Erythroblast (primary cell): Measurements from ENCODE around the gene EPB41.
"Not testable (repeated sequence)": the region's sequence is repeated elsewhere in the genome, so short reads cannot be mapped to it uniquely, and the experiment has no call there.

Source experiments
- DNase-seq, 2 experiments: peaks; one replicate each; lab custom pipeline; 2025; lab: John Stamatoyannopoulos, UW
- GATA1 ChIP-seq: IDR thresholded peaks from 2 replicates; pipeline ENCODE4 v1.6.1; 2011; ENCODE audit warnings: low read depth, mild to moderate bottlenecking, control low read depth, low read length, moderate library complexity
- POLR2A ChIP-seq: IDR thresholded peaks from 2 replicates; pipeline ENCODE4 v1.6.1; 2011; ENCODE audit warnings: mild to moderate bottlenecking, low read length

The EPB41 gene

DNA sequence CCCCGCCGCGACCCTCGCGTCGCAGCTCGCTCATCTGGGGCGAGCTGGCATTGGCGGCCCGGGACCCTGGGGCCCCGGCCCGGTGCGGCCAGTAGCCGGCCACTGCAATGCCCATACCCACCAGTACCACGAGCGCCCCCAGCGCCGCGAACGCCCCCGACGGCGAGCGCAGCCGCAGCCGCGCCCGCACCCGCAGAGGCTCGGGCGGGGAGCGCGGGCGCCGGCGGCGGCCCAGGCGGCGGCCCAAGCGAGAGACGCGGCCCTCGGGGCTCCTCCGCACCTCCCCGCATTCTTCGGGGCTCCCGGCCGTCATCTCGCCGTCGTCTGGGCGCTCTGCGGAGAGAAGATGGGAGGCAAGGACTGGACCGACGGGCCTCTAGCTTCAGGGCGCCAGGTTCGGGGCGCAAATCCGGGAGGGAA lies 207.2 kb downstream of the EPB41 start:
- TF ChIP-seq GATA1 (no peak), POLR2A (no peak)
- DNase-seq: no peak

DNA sequence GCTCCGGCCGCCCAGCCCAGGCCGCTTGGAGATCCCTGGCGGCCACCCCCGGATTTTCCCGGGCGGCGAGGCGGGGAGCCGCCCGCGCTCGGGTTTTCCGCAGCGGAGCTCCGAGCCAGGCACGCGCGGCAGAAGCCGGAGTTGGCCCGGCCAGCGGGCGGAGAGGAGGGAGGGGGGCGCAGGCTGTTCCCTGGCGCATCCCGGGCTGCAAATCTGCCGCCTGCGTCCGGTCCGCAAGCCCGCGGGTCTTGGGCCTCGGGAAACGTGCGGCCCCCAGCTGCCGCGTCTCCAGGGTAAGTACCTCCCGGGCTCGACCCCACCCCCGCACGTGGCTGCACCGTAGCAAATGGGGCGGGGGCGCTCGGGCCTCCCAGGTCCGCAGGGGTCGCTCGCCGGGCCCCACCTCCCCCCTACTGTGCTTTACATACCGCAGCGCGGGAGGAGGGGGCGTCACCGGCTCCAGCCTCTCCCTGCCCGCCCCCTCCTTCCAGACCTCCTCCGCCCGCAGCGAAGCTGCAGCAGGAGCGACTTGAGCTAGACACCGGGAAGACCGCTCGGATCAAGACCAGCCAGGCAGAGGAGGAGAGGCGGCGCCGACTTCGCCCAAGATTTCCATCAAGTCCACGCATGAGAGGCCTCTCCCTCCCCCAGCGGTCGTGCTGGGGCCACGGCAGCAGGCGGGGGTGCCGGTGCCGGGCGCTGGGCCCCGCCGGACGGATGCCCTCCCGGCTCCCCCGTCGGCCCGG lies 207.7 kb downstream of the EPB41 start:
- peak in 1 of 2 experiments; percentile 71 for DNase-seq
- TF ChIP-seq POLR2A (no peak), GATA1 (no peak)

DNA sequence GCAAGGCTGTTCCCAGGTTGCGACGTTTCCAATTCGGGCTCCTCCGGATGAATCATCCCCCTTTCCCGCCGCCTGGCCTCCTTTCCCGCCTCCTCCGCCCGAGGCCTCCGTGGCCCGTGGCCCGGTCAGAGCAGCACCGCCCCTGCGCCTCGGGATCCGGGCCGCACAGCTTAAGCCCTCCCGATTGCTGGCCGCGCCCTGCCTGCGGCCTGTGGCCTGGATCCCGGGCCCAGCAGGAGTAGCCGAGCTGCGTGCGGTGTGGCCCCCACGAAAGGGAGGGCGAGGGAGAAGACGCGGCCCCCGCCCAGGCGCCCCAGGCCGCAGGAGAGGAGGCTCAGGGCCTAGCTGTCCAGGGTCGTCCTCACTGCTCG lies 208.3 kb downstream of the EPB41 start:
- DNase-seq: peak in 1 of 2 experiments; percentile 71
- TF ChIP-seq POLR2A (no peak), GATA1 (no peak)

DNA sequence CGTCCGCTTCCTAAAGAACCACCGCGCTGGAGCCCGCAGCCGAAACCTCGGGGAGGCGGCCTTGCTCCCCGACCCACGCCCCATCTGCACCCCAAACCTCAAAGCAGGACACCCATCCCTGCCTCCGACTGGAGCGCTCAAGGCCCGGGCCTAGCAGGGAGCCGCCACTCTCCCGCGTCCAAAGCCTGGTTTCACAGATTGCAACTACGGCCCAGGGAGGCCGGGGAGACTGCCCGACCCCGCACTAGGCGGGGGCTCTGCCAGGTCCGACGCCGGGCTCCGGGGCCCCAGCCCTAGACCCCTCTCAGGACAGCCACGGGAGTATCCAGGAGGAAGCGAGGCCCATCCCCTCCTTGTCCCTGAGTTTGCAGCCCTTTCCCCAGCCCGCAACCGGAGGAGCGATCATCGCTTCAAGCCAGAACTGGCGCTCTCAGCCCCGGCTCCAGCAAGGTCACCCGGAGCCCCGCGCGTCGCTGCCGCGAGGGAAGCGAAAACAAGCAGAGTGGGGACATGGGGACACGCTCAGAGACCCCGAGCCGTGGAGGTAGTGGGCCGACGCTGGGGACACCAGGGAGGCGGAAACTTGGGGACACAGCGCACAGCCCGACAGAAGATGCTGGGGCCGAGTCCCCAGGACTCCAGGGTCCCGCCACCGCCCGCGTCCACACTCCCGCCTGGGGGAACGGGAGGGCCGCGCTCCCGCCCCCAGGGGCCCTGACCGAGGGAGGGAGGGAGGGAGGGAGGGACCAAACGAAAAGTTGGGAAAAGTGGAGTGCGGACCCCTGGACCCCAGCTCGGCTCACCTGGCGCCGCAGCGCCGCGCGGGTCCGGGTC lies 208.9 kb downstream of the EPB41 start:
- DNase-seq: peak in 1 of 2 experiments; percentile 58
- TF ChIP-seq POLR2A (no peak), GATA1 (no peak)

DNA sequence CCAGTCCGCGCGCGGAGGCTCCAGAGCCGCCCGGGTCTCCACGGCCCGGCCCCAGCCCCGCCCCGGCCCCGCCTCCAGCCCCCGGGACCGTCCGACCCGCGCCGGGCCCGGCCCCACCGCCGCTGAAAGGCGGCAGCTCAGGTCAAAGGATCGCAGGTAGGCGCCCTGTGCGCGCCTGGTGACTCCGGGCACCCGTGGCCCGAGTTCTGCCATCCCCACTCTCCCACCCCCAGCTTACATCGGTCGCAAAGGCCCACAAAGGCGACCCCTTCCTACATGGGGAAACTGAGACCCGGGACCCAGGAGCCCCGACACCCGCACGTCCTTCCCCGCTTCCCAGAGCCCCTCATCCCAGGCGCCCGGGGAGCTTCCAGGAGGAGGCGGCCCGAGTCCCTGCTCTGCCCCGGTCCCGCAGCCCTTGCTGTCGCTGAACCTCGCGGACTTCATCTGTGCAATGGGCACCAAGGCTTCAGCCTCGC lies 209.6 kb downstream of the EPB41 start, which contains the start of gene TMEM200B:
Gene TMEM200B (minus strand): TSS at position 17 of the 479 bp plus-strand sequence. CDS start 2,075 bp downstream, outside the sequence.
- TF ChIP-seq GATA1 (no peak), POLR2A (no peak)
- no peak for DNase-seq

DNA sequence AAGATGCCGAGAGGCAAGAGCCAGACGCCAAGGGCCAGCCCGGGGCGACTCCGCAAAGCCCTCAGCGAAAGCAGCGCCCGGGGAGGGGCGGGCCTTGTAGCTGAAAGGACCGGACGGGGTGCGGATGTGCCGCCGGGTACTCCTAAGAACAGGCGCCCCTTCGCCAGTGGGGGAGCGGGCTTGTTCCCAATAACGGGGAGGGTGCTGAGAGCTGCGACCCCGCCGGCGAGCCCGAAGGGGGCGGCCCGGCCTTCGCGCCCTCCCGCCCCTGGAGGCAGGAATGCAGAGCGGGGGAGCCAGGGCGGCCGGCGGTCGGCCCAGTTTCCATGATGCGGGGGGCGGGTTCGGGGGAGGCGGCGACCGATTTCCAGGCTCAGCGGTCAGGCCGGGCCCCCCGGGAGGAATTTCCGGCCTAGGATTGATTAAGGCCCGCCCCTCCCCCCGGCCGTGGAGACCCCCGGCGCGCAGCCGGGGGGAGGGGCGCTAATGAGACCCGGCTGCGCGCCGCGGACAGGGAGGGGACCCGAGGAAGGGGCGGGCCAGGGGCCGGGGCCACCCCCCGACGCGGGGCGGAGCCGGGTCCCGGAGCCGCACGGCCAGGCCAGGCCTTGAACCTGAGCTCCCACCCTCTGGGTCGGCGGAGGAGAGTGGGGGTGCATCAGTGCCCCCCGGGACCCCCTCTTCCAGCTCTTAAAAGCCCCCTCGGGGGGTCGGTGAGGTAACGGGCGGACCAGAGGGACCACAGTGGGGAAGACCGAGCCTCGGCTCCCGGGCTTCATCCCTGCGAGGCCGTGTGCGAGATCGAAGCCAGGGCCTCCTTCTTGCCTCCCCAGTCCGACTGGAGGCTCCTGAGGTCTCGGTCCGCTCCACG lies 210.2 kb downstream of the EPB41 start:
- TF ChIP-seq POLR2A: no peak
- TF ChIP-seq GATA1: no peak
- DNase-seq: peak in 1 of 2 experiments; percentile 72

DNA sequence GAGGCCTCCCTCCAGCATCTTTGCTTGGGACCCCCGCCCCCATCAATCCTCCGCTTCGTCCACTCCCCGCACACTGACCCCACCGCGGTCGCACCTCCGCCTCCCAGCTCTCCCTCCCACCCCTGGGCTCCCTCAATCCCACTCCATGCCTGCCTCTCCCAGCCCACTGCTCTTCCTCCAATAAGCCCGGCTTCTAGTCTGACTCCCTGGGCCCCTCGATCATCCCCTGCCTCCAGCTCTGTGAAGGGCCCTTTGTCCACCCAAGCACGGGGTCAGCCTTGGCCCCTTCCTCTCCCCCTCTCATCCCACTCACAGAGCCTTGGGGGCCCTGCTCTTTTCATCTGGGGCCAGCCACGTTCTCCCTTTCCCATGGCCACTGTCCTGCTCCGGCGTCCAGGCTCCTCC lies 210.9 kb downstream of the EPB41 start:
- no peak for TF ChIP-seq GATA1
- no peak for DNase-seq

DNA sequence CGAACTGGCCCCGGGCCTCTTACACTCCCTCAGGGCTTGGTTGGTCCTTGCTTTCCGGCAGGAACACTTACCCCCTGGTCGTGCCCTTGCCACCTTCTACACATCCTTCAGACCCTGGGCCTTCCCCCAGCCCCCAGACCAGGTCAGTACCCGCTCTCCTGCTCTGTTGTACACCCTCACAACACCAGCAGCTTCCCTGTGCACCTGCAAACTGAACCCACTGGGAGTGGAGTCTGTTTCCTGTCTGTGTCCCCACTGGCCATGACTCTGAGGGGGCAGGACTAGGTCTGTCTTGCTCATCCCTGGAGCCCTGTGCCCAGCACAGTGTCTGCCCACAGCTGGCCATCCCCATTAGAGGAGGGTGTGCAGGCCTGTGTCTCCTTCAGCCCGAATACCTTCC lies 211.4 kb downstream of the EPB41 start:
- DNase-seq: no peak
- no peak for TF ChIP-seq POLR2A
- TF ChIP-seq GATA1: no peak

DNA sequence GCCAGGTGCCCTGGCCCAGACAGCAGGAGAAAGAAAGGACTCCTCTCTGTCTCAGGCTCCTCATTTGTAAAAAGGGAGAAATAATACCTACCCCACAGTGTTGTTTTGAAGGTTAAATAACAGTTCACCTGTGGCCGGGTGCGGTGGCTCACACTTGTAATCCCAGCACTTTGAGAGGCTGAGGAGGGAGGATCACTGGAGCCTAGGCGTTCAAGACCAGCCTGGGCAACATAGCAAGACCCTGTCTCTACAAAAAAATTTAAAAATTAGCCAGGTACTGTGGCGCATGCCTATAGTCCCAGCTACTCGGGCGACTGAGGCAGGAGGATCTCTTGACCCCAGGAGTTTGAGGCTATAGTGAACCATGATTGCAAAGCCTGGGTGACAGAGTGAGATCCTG lies 211.8 kb downstream of the EPB41 start:
- DNase-seq: no peak
- TF ChIP-seq POLR2A: no peak
- TF ChIP-seq GATA1: no peak

DNA sequence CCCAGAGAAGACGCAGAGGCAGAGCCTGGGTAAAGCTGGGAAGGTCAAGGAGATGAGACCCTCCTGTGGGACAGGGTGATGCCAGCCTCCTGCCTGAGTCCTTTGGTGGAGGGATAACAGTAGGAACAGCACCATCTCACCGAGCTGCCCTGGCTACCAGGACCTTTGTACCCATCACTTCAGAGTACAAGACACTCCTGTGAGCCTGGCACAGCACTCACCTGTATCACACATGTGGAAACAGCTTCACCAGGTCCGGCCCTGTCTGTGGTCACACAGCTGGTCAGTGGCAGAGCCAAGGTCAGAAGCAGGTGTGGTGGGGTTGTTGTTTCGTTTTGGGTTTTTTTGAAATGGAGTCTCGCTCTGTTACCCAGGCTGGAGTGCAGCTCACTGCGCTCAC lies 214.4 kb downstream of the EPB41 start:
- no peak for DNase-seq
- TF ChIP-seq POLR2A: no peak
- TF ChIP-seq GATA1: no peak

DNA sequence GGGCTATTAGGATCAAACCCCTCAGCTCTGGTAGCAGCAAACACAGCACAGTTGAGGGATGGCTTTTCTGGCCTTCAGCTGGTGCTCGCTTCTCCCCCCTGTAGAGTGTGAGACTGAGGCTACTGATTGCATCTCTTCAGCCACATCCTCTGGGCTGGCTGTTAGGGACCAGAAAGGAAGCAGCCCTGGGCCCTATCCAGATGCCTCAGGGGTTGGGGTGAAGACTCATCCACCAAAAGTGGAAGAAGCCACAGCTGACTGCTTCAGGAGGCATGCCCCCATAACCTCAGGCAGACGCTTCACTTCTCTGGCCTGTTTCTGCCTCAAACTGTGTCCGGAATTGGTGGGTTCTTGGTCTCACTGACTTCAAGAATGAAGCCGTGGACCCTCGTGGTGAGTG lies 215.5 kb downstream of the EPB41 start:
- no peak for DNase-seq
- no peak for TF ChIP-seq POLR2A
- no peak for TF ChIP-seq GATA1

DNA sequence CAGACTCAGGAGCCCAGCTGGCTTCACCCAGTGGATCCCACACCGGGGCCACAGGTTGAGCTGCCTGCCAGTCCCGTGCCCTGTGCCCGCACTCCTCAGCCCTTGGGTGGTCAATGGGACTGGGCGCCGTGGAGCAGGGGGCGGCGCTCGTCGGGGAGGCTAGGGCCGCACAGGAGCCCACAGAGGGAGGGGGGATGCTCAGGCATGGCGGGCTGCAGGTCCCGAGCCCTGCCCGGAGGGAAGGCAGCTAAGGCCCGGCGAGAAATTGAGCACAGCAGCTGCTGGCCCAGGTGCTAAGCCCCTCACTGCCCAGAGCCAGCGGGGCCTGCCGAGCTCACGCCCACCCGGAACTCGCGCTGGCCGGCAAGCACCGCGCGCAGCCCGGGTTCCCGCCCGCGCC lies 216.7 kb downstream of the EPB41 start:
- DNase-seq: not testable (repeated sequence)

DNA sequence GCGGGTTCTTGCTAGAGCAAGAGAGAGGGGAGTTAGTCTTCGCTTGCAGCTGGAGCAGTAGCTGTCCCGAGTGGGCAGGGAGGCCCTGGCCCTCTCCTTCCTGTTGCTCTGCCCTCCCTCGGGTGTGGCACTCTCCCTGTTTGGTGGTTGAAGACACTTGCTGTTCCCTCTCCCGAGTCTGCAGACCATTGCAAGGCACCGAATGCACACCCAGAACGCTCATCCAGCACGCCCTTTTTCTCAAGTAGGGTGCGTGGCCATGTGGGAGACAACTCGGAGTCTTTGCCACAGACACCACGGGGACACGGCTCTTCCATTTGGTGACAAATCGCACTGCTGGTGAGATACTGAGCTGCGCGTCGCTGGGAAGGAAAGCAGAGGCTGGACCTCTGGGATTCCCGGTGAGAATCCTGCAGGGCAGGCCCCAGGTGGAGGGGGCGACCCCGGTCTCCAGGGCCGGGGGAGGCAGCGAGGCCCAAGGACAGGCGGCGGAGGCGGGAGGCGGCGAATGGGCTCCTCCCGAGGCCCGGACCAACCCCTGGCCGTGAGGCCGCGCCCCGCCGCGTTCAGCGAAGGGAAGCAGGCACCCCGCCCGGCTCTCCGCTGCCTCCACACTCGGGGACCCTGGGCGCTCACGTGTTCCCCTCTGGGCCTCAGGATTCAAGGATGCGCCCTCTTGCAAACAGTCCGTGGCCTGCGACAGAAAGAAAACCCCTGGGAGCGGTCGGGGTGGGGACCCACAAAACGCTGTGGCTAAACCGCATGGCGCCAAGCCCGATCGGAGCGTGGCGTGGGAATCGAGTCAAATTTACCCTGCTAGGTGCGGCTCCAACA lies 219.7 kb downstream of the EPB41 start:
- peak in 1 of 2 experiments; percentile 44 for DNase-seq
- no peak for TF ChIP-seq GATA1
- TF ChIP-seq POLR2A: no peak
